AG08395 (cell line): ENCODE measurements around the gene PCNT.
"Not testable (repeated sequence)": the region's sequence is repeated elsewhere in the genome, so short reads cannot be mapped to it uniquely, and the experiment has no call there.

Experiments
- DNase-seq: peaks from one replicate; pipeline ENCODE4 v3.0.0; 2012; ENCODE audit warnings: mixed read lengths, low spot score

Gene PCNT

GRCh38 chr21:46308431-46308830, 15.5 kb upstream of the PCNT start:
- DNase-seq: no peak

GRCh38 chr21:46310260-46310659, 13.7 kb upstream of the PCNT start:
- DNase-seq: not testable (repeated sequence)

- no peak for DNase-seq
These were observed 12.4 kb upstream of the PCNT start for GRCh38 chr21:46311568-46311967.

DNA sequence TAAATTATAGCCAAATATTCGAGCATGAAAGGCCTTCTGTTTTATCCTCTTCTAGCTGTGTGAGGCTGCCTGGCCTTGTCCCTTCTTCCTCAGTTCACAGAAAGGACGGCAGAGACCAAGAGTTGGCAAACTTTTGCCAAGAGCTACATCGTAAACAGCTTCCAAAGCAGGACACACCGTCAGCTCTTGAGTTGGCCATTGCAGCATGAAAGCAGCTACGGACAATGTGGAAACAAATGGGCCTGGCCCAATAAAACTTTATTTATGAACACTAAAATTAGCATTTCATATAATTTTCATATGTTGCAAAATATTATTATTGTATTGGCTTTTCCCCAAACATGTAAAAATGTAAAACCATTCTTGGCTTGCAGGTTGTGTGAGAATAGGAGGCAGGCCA, 11.0 kb upstream of the PCNT start:
- no peak for DNase-seq

GRCh38 chr21:46314441-46315020, 9.4 kb upstream of the PCNT start:
- DNase-seq: no peak

DNA sequence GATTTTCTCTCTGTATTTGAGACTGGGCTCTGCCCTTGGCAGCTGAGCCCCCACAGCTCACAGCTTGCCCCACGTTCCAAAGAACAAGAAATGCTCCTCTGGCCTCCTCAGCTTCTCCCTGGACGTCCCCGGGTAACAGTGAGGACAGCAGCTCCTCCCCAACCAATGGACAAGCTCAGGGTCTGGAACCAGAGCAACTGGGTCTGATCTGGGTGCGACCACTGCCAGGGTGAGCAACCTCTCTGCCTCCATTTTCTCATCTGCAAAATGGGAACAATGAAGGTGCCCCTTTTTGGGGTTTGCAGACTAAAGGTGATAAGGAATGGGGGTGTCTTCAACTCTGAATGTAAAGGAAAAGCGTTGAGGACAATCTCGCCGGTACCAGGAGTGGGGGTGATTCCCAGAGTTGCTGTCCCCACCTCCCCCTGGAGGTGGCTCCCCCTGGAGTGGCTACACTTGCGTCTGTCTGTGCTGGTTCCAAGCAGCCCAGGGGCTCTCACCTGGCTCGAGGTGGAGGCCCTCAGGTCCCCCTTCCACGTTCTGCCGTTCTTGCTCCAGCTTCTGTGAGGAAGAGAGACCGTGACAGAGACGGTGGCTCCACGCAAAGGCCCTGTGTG, 7.1 kb upstream of the PCNT start:
- no peak for DNase-seq

- no peak for DNase-seq
These were observed 6.1 kb upstream of the PCNT start for GRCh38 chr21:46317710-46318463.

GRCh38 chr21:46318464-46318845, 5.5 kb upstream of the PCNT start:
- no peak for DNase-seq

- no peak for DNase-seq
These were observed 4.8 kb upstream of the PCNT start for GRCh38 chr21:46319186-46319585.

DNA sequence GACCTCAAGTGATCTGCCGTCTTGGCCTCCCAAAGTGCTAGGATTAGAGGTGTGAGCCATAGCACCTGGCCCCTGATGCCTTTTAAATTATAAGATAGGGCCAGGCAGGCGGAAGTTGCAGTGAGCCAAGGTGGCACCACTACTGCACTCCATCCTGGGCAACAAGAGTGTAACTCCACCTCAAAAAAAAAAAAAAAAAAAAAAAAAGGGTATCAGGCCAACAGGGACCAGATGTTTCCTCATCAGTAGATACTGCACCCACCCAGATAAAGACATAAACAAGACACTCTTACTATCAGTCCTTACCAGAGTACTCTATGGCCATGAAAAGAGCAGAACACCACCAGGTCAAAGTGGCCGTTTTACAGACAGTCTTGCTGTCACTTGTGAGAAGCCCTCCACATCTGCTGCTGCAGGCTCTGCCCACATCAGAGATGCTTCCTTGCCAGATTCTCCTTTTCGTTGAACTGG, 3.6 kb upstream of the PCNT start:
- no peak for DNase-seq

- DNase-seq: peak; percentile 48
These were observed 1.4 kb upstream of the PCNT start for GRCh38 chr21:46322351-46323226.

GRCh38 chr21:46323227-46323709, 688 bp upstream of the PCNT start:
- no peak for DNase-seq

DNA sequence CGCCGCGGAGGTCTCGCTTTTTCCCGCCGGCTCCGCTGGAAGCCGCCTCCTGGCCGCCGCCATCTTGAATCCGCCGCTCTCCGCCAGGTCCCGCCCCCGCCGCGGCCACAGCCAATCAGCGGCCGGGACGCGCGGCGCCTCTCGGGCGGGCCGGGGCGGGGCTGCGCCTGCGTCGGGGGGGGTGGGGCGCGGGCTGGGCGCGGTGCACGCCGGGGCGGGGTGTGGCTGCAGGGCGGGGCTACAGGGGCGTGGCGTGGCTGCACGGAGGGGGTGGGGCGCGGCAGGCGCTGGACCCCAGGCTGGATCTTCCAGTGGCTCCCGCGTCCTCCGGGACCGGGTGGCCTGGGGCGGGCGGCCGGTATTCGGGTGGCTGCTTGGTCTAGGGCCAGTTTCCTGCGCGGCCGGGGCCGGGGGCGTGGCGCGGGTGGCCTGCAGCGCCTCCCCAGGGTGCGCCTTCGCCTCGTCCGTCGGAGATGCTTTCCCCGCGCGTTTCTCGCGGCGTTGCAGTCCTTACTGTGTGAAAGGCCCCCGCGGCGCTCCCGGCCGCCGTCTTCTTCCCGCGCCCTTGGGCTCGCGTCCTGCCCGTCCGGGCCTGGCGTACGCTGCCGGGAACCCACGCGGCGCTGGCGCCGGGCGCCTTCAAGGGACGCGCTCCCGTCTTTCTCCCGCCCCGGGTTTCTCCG, 575 bp downstream of the PCNT start:
- DNase-seq: peak; percentile 97

- DNase-seq: peak; percentile 45
These were observed 1.3 kb downstream of the PCNT start for GRCh38 chr21:46325073-46325912.

DNA sequence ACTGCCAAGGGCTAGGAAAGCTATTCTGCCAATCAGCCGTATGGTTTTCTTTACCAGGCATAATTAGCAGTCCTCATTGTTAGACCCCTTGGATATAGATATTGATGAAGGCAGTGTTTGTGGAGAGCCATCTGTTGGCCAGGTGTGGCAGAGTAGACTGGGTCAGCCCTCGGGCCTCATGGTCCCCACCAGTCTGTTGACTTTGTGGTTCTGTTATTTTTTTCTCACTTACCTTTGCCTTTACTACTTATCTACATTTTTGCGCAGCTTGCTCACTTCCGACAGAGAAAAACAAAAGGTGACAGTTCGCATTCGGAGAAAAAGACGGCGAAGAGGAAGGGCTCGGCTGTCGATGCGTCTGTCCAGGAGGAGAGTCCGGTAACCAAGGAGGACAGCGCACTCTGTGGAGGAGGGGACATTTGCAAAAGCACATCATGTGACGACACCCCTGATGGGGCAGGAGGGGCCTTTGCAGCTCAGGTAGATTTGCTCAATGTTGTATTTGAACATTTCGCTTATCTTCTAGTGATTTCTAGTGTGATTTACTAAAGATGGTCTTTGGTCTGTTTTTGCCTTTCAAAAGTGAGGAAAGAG, 2.3 kb downstream of the PCNT start:
- DNase-seq: no peak

GRCh38 chr21:46327711-46328110, 3.8 kb downstream of the PCNT start:
- DNase-seq: no peak

- DNase-seq: no peak
These were observed 4.2 kb downstream of the PCNT start for GRCh38 chr21:46328151-46328550.

DNA sequence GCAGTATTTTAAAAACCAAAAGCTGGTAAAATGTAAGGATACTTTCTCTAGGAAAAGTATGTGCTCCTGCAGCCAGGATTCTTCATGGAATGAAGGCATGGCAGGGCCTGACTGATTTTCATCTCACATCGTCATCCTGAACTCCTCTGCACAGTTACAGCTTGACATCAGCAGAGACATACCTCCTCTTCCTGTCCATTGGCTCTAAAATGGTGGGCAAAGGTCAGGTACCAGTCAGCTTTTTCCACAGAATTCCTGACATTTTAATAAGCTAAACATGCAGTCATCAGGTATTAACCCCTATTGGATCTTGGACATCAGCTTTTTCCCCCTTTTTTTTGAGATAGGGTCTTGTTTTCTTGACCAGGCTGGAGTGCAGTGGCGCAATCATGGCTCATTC, 5.8 kb downstream of the PCNT start:
- DNase-seq: no peak

GRCh38 chr21:46334351-46335140, 10.6 kb downstream of the PCNT start:
- no peak for DNase-seq
